HepG2 (cell line): ENCODE data around the gene ZBTB25. TPM values are rescaled to one million over a fixed set of nuclear protein-coding genes. Genes with fewer than 3 reads are reported as not detected.

Experiments used
- ATAC-seq: fragments of 200-7000 bp; cut with Tn5 transposase; 3 replicates; pipeline ENCODE4 v1.9.1; 2020; ENCODE audit warnings: mild to moderate bottlenecking, moderate library complexity
- BruUV-seq: library from RNA; stranded (reverse); fragments of 400-500 nt; replicated peaks from 2 replicates; lab custom pipeline; 2021; lab: Mats Ljungman, UMichigan
- CTCF ChIA-PET: fragments of 300-600 bp; formaldehyde crosslinking; extraction: SDS; loops from one replicate; lab custom pipeline; 2021; ENCODE audit warnings: low total read pairs, inconsistent platforms, low intra/inter-chr PET ratio; lab: Yijun Ruan, JAX
- POLR2A ChIA-PET: fragments of 350-600 bp; sonication (Branson Sonifier 250); formaldehyde crosslinking; loops from one replicate; lab custom pipeline; 2020; ENCODE audit warnings: antibody characterized with exemption, inconsistent platforms; lab: Yijun Ruan, JAX
- DNase-seq: peaks from one replicate; pipeline ENCODE4 v3.0.0-alpha.2; 2015; ENCODE audit warnings: low spot score
- FAIRE-seq: peaks from 3 replicates; lab custom pipeline; 2011; peaks lifted over from hg19 to GRCh38; lab: Jason Lieb, UNC
- H2AFZ ChIP-seq: one replicate; pipeline ENCODE4 v1.6.1; 2011; ENCODE audit warnings: low read length, inconsistent platforms
- H3K27ac ChIP-seq: fragments of 300-600 bp; 3 replicates; pipeline ENCODE4 v1.8.0; 2011; ENCODE audit warnings: mixed run types, mild to moderate bottlenecking, mixed read lengths, low read length, inconsistent platforms; ENCODE audit not compliant: insufficient read depth; ENCODE audit errors: extremely low read length
- H3K27me3 ChIP-seq, 2 experiments: fragments of 200-600 bp in 1 of 2; 2 replicates in 1 of 2; 3 replicates in 1 of 2; pipeline versions ENCODE4 v1.6.0 to v1.8.0; 2011; ENCODE audit warnings: low read length in 2 of 2, mild to moderate bottlenecking in 2 of 2, moderate library complexity in 2 of 2, inconsistent platforms in 1 of 2; ENCODE audit not compliant: insufficient read depth in 2 of 2, control insufficient read depth in 1 of 2
- H3K36me3 ChIP-seq, 2 experiments: fragments of 200-600 bp in 1 of 2; replicated peaks in 1 of 2; 2 replicates in 1 of 2; 3 replicates in 1 of 2; pipeline versions ENCODE4 v1.5.1 to v1.8.0; 2011; ENCODE audit warnings: low read length in 2 of 2, inconsistent platforms in 1 of 2; ENCODE audit not compliant: insufficient read depth in 2 of 2, control insufficient read depth in 1 of 2
- H3K4me1 ChIP-seq: 2 replicates; pipeline ENCODE4 v1.5.1; 2012; ENCODE audit warnings: low read length, inconsistent platforms; ENCODE audit not compliant: insufficient read depth
- H3K4me2 ChIP-seq: 2 replicates; pipeline ENCODE4 v1.6.0; 2011; ENCODE audit warnings: low read depth, low read length, inconsistent platforms
- H3K4me3 ChIP-seq, 3 experiments: fragments of 200-600 bp in 1 of 3; sonication (generic), shearing (Covaris generic) in 1 of 3; replicated peaks in 1 of 3; 2 replicates each; pipeline ENCODE4 v1.5.1; 2011 to 2016; ENCODE audit warnings: low read length in 3 of 3, inconsistent platforms in 2 of 3, low read depth in 2 of 3, mild to moderate bottlenecking in 2 of 3, control low read depth in 1 of 3, mixed read lengths in 1 of 3; ENCODE audit not compliant: insufficient read depth in 1 of 3
- H3K79me2 ChIP-seq: one replicate; pipeline ENCODE4 v1.6.1; 2011; ENCODE audit warnings: low read length, inconsistent platforms; ENCODE audit not compliant: insufficient read depth
- H3K9ac ChIP-seq: 2 replicates; pipeline ENCODE4 v1.6.0; 2011; ENCODE audit warnings: mild to moderate bottlenecking, low read depth, low read length, inconsistent platforms; ENCODE audit not compliant: insufficient read depth
- H3K9me3 ChIP-seq: 2 replicates; pipeline ENCODE4 v1.5.1; 2012; ENCODE audit warnings: mild to moderate bottlenecking, low read length
- H4K20me1 ChIP-seq: 2 replicates; pipeline ENCODE4 v1.6.0; 2011; ENCODE audit warnings: inconsistent platforms, mild to moderate bottlenecking, low read length, moderate library complexity; ENCODE audit not compliant: insufficient read depth
- ATM ChIP-seq: fragments of 450-650 bp; IDR thresholded peaks from 2 replicates; pipeline ENCODE4 v1.7.1; 2017; ENCODE audit warnings: mild to moderate bottlenecking, borderline replicate concordance
- BRF2 ChIP-seq: sonication (generic); formaldehyde crosslinking; IDR thresholded peaks from 2 replicates; pipeline ENCODE4 v1.8.1; 2022; ENCODE audit warnings: mild to moderate bottlenecking, missing genetic modification reagents
- GABPB1 ChIP-seq: IDR thresholded peaks from 2 replicates; pipeline ENCODE4 v1.6.1; 2016; ENCODE audit warnings: mild to moderate bottlenecking, missing genetic modification reagents, moderate library complexity, missing compliant biosample characterization
- GPN1 ChIP-seq: sonication (generic); formaldehyde crosslinking; IDR thresholded peaks from 2 replicates; pipeline ENCODE4 v1.5.1; 2020; ENCODE audit warnings: missing genetic modification reagents, borderline replicate concordance
- HDAC2 ChIP-seq: sonication (generic); formaldehyde crosslinking; IDR thresholded peaks from 2 replicates; pipeline ENCODE4 v1.4.0; 2020; ENCODE audit warnings: missing genetic modification reagents
- HMG20A ChIP-seq: IDR thresholded peaks from 2 replicates; pipeline ENCODE4 v1.6.1; 2016; ENCODE audit warnings: borderline replicate concordance
- ZBTB34 ChIP-seq: sonication (generic); formaldehyde crosslinking; IDR thresholded peaks from 2 replicates; pipeline ENCODE4 v1.8.0; 2022; ENCODE audit warnings: mild to moderate bottlenecking, missing genetic modification reagents
- ZHX2 ChIP-seq, 2 experiments: sonication (generic) in 1 of 2; formaldehyde crosslinking in 1 of 2; IDR thresholded peaks; 2 replicates each; pipeline versions ENCODE4 v1.6.1 to v1.9.0; 2014 to 2022; ENCODE audit warnings: antibody characterized with exemption in 1 of 2, borderline replicate concordance in 1 of 2, inconsistent platforms in 1 of 2, low read depth in 1 of 2, missing genetic modification reagents in 1 of 2
- ZNF720 ChIP-seq: sonication (generic); formaldehyde crosslinking; IDR thresholded peaks from 2 replicates; pipeline ENCODE4 v1.4.0; 2020; ENCODE audit warnings: missing genetic modification reagents
- ZNF782 ChIP-seq: sonication (generic); formaldehyde crosslinking; IDR thresholded peaks from 2 replicates; pipeline ENCODE4 v1.4.0; 2020; ENCODE audit warnings: missing genetic modification reagents, mild to moderate bottlenecking, borderline replicate concordance
- WGBS: methylation state at CpG from one replicate; pipeline ENCODE4 v1.1.6; 2017; ENCODE audit warnings: low lambda C conversion rate; 5-methylcytosine and 5-hydroxymethylcytosine counted together
- in situ Hi-C: cut with HindIII; loops from 2 replicates; pipeline ENCODE4 v1.10.0; 2017; ENCODE audit warnings: low pct_unique_long_range_greater_than_20kb; ENCODE audit not compliant: extremely low pct_ligation_motif_present
- intact Hi-C: fragments of 100-400 bp; cut with micrococcal nuclease; formaldehyde crosslinking; loops from one replicate; pipeline ENCODE4 v1.10.0; 2022; ENCODE audit not compliant: unreplicated experiment
- polyA plus RNA-seq, 8 experiments: library from polyadenylated mRNA; depleted of rRNA in 3 of 8; stranded (reverse) in 7 of 8; unstranded in 1 of 8; fragments of >200 nt; fragmentation: Illumina TruSeq in 4 of 8; extraction: Trizol in 4 of 8; gene quantifications; 2 replicates each; pipeline versions ENCODE4 v1.2.1 to v1.2.3, GENCODE V29; 2011 to 2016; ENCODE audit warnings: low read depth in 4 of 8, missing spikeins in 1 of 8, mixed read lengths in 1 of 8; ENCODE audit not compliant: insufficient read depth in 1 of 8
- total RNA-seq, 5 experiments: library from RNA; depleted of rRNA; stranded (reverse); fragments of >200 nt; fragmentation: Illumina TruSeq; extraction: Trizol; gene quantifications; 2 replicates each; pipeline ENCODE4 v1.2.3, GENCODE V29; 2016; ENCODE audit warnings: low read depth in 1 of 5
- TF ChIP-seq, protein P1 (sequence below): sonication (generic); formaldehyde crosslinking; IDR thresholded peaks from 2 replicates; pipeline ENCODE4 v1.5.1; 2020; ENCODE audit warnings: mild to moderate bottlenecking, missing genetic modification reagents, moderate library complexity
- TF ChIP-seq, protein P2 (sequence below): sonication (generic); formaldehyde crosslinking; IDR thresholded peaks from 2 replicates; pipeline ENCODE4 v1.5.0; 2020; ENCODE audit warnings: missing genetic modification reagents, mild to moderate bottlenecking, borderline replicate concordance

ZBTB25 gene
- total and polyA plus RNA-seq, 2 of the 13 experiments (the other 11 are each of a cell fraction or from before 2014, with no cell fraction given): 3.5 to 7.6 TPM

DNA sequence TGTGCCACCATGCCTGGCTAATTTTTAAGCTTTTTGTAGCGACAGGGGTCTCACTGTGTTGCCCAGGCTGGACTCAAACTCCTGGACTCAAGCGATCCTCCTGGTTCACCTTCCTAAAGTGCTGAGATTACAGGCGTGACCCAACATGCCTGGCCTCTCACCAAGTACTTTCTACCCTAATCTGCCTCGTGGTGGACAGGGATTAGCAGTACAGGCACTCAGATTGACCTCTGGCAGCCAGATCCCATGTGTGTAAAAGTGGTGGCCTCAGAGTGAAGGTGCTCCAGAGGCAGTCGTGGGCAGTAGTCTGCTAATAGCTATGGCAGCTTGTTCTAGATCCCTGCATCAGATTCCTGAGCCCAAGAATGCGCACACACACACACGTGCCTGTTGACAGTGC, 84.6 kb downstream of the ZBTB25 start (continued):
- TF ChIP-seq, protein P1, sequence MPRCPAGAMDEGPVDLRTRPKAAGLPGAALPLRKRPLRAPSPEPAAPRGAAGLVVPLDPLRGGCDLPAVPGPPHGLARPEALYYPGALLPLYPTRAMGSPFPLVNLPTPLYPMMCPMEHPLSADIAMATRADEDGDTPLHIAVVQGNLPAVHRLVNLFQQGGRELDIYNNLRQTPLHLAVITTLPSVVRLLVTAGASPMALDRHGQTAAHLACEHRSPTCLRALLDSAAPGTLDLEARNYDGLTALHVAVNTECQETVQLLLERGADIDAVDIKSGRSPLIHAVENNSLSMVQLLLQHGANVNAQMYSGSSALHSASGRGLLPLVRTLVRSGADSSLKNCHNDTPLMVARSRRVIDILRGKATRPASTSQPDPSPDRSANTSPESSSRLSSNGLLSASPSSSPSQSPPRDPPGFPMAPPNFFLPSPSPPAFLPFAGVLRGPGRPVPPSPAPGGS: no peak
- no peak for TF ChIP-seq HMG20A (CRISPR knock-in tag)

GRCh38 chr14:64417771-64418125, 85.9 kb downstream of the ZBTB25 start:
- H2AFZ ChIP-seq: no peak overlapping the region
- intact Hi-C loops (no loop called here), in situ Hi-C loops (no loop called here)
- H3K4me2 ChIP-seq: no peak overlapping the region
- ChIA-PET CTCF (no interaction called here), POLR2A (no interaction called here)
- no peaks in the 10 kb centered on the region for H3K79me2 ChIP-seq
- BruUV-seq: TSS peak; percentile 16
- no peak for FAIRE-seq
- no peak overlapping the region for H3K27ac ChIP-seq
- no peak overlapping the region for H3K4me3 ChIP-seq
- no peaks in the 10 kb centered on the region for H4K20me1 ChIP-seq
- no peak for ATAC-seq
- H3K9ac ChIP-seq: no peak overlapping the region
- H3K4me1 ChIP-seq: no peaks in the 10 kb centered on the region
- 100% methylated on average over 6 of the region's 7 CpGs for WGBS
- peaks cover 20 to 75% of the 10 kb centered on the region in 2 experiments for H3K36me3 ChIP-seq
- DNase-seq: no peak
- H3K9me3 ChIP-seq: no peaks in the 10 kb centered on the region
- no peaks in the 10 kb centered on the region for H3K27me3 ChIP-seq
- TF ChIP-seq ZNF782 (no peak), GABPB1 (CRISPR knock-in tag) (no peak), ZBTB34 (CRISPR knock-in tag) (no peak), ZNF720 (CRISPR knock-in tag) (no peak), ATM (no peak), HDAC2 (CRISPR knock-in tag) (no peak), ZHX2 (IDR thresholded peaks at IDR 0.05; ENCODE audit: low read depth) (no peak), ZHX2 (CRISPR knock-in tag; IDR thresholded peaks at IDR 0.05; ENCODE audit: borderline replicate concordance) (no peak), BRF2 (no peak), GPN1 (CRISPR knock-in tag) (no peak)
- TF ChIP-seq, protein P2, sequence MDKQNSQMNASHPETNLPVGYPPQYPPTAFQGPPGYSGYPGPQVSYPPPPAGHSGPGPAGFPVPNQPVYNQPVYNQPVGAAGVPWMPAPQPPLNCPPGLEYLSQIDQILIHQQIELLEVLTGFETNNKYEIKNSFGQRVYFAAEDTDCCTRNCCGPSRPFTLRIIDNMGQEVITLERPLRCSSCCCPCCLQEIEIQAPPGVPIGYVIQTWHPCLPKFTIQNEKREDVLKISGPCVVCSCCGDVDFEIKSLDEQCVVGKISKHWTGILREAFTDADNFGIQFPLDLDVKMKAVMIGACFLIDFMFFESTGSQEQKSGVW (CRISPR knock-in tag): no peak
